Measurements from ENCODE around the gene SLC9A1. TPM values are rescaled to one million over a fixed set of nuclear protein-coding genes. Genes with fewer than 3 reads are reported as not detected.
"Not testable (repeated sequence)": the region's sequence is repeated elsewhere in the genome, so short reads cannot be mapped to it uniquely, and the experiment has no call there.

SLC9A1 gene
- total RNA-seq (ENCODE audit: insufficient read depth, low replicate concordance): 1.4 TPM

DNA sequence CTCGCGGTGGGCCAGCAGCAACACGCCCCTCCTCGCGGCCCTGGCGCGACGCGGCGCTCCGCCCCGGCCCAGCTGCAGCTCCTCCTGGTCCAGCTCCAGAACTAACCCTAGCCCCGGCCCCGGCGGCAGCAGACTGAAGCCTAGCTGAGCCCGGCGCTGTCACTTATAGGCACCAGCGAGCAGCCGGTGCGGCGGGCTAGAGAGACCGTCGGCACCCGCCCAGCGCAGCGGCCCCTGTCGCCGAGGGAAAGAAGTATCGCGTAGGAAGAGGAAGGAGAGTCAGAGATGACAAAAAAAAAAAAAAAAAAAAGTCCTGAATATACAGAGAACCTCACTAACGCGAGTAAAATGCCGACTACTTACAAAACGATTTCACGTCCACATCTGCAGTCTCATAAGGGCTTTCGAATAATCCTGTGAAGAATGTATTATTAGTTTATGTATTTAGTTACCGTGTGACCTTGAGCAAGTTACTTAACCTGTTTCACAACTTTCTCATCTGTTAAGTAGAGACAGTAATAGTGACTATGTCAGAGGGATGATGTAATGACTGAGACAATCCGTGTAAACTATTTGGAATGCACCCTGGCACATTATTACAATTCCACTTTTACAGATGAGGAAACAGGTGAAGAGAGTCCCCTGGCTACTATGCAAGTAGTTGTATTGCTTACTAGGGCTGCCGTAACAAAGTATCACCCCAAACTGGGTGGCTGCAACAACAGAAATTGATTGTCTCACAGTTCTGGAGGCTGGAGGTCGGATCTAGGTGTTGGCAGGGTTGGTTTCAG is at the start of gene SLC9A1:
TSS of gene SLC9A1 (minus strand) at position 135 of the 791 bp plus-strand sequence. CDS start 791 bp downstream, outside the sequence.
- peak; percentile 95 for DNase-seq (ENCODE audit: low spot score)

DNA sequence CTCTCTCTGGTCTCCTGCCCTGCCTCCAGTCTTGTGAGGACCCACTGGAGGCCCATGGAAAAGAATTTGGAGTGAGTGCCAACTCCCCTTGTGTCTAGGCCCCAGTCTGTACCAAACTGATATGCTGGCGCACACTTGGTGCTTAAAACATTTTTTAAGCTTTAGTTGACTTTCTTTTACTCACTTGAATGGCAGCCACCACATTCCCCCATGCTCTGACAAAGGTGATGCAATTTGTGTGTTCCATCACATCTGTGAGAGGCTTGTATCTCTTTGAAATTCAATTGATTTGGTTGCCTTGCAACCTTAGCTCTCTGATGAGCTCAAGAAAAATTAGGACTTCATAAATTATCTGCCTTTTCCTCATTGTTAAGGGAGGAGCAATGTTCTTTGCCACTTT is 49.0 kb upstream of the SLC9A1 start:
- peak; percentile 8 for DNase-seq (ENCODE audit: low spot score)

DNA sequence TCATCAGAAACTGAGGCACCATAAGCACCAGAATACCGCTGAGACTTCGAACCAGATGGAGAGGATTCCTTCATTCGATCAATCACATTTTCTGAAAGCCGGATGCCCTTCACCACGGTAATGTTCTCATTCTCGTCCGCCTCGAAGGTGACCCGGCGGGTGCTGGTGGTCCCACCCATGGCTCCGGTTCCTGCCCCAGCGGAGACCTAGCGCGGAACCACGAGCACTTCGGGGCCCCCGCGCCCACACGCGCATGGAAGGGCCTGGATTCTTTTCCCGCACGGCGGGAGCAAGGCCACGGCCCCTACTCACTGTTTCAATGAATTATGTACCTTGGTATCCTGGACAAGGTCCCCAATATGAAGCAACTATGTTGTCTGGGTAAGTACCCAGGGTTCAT is 46.4 kb upstream of the SLC9A1 start:
- DNase-seq (ENCODE audit: low spot score): no peak

DNA sequence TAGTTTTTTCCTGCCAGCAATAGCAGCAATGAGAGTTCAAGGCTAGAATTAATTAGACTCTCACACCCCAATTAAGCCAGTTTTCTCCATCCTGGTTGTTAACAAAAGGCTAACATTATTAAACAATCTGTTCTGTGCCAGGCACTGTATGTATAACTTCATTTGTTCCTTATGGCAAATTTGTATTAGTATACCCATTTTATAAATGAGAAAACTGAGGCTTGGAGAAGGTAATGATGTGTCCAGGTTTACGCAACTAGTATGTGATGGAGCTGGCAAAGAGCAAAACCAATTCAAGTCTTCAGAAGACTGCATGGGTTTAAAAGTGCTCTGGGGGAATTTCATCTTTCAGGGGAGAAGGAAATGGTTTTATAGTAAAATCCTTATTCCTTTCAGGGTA is 38.3 kb upstream of the SLC9A1 start:
- no peak for DNase-seq (ENCODE audit: low spot score)

DNA sequence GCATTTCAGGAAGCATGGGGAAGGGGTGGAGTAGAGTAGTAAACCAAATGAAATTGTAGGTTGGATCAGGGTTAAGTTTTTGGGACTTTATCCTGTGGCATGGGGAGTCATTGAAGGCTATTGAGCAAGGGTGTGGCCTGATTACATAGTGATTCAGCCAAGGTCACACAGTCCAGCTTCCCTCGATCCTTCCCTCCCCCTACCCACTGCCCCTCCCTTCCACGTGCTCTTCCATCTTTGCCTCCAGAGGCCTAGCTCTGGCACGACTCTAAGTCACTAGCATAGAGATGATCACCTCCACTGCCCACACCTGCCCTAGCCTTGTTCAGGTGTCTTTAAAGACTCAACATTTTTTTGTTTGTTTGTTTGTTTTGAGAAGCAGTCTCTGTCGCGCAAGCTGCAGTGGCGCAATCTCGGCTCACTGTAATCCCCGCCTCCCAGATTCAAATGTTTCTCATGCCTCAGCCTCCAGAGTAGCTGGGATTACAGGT is 37.2 kb upstream of the SLC9A1 start:
- no peak for DNase-seq (ENCODE audit: low spot score)

DNA sequence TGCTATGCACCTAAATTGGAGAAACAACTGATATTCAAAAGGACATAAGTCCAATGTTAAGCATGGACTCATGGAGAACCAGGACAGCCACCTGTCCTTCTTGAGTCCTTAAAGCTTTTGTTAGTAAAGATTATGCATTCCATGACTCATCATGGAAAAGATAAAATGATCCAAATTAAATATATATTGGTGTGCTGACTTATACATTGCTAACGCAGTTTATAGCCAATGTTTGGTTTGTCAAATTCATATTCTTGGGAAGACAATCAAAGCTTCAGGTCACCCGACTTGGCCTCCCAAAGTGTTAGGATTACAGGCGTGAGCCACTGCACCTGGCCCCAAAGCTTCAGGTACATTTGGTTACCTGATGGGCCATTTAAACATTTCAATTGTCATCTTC is 29.7 kb upstream of the SLC9A1 start:
- DNase-seq (ENCODE audit: low spot score): not testable (repeated sequence)

DNA sequence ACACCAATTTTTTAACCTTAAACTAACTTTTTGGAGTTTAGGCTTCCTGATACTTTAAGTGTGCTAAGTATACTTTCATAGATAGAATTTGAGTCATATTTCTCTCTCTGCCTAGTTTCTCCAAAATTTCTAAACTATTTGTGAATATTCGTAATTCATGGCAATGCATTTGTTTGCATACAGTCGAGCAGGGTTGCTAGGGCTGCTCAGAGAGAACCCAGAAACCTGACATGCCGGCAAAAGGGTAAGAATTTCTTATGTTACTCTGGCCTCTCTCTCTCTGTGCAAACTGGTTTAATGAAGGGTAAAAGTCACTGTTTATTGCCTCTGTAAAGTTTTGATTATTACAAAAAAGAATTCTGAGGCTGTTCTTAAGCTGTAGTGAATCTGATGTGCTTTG is 25.1 kb upstream of the SLC9A1 start:
- no peak for DNase-seq (ENCODE audit: low spot score)

DNA sequence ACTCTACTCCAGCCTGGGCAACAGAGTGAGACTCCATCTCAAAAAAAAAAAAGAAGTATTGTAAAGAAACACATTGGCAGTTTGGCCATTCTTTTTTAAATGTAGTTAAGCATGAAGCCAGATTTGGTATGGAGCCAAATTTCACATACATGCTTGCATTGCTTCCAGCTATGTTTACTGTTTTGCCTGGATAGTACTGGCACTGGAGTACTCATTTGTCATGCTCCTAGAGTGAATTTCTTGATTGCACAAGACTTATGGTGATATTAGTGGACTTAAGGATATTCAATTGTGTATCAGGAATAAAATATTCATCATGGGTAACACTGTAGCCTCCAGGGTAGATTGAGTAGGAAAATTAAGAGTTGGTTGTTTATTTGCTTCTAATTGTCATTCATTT is 24.5 kb upstream of the SLC9A1 start:
- no peak for DNase-seq (ENCODE audit: low spot score)

DNA sequence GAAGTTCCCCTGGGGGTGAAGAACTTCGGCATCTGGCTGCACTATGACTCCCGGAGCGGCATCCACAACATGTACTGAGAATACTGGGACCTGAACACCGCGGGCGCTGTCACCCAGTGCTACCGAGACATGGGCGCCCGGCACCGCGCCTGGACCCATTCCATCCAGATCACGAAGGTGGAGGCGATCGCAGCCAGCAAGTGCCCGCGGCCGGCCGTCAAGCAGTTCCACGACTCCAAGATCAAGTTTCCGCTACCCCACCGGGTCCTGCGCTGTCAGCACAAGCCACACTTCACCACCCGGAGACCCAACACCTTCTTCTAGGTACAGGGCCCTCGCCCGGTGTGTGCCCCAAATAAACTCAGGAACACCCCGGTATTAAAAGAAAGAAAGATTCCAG is 22.0 kb upstream of the SLC9A1 start:
- DNase-seq (ENCODE audit: low spot score): no peak

DNA sequence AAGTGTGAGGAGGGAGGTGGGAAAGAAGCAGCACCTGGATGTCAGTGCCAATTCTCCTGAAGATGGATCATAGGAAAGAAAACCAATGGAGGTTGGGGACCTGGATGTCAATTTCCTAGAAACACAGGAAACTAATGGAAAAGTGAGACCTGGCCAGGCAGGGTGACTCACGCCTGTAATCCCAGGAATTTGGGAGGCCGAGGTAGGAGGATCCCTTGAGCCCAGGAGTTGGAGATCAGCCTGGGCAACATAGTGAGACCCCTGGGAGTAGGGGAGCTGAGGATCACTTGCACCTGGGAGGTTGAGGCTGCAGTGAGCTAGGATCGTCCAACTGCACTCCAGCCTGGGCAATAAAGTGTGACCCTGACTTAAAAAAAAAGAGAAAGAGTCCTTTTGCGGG is 21.4 kb upstream of the SLC9A1 start:
- no peak for DNase-seq (ENCODE audit: low spot score)

DNA sequence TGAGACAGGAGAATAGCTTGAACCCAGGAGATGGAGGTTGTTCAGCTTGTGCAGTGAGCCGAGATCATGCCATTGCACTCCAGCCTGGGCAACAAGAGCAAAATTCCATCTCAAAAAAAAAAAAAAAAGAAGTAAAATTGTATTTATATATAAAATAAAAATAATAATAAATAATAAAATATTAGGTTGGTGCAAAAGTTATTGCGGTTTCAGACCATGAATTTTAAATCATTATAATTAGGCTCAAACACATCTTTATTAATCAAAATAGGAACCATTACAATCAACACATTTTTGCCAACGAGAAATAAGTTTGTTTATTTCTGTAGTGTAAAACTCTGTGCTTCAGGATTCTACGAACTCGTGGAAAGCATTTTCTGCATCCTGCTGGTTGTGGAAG is 18.1 kb upstream of the SLC9A1 start:
- DNase-seq (ENCODE audit: low spot score): not testable (repeated sequence)

DNA sequence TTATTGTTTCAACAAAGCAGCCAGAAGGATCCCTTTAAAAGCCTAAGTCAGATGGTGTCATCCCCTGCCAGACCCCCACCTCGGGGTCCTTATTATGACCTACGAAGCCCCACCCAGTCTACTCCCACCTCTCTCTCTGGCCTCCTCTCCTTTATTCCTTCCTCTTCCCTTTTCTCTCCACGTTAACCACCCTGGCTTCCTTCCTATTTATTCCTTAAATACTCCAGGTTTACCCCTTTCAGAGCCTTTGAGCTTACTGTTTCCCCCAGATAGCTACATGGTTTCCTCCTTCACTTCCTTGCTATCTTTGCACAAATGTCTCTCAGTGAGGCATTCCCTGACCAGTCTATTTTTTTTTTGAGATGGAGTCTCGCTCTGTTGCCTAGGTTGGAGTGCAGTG is 12.0 kb upstream of the SLC9A1 start:
- DNase-seq (ENCODE audit: low spot score): no peak

DNA sequence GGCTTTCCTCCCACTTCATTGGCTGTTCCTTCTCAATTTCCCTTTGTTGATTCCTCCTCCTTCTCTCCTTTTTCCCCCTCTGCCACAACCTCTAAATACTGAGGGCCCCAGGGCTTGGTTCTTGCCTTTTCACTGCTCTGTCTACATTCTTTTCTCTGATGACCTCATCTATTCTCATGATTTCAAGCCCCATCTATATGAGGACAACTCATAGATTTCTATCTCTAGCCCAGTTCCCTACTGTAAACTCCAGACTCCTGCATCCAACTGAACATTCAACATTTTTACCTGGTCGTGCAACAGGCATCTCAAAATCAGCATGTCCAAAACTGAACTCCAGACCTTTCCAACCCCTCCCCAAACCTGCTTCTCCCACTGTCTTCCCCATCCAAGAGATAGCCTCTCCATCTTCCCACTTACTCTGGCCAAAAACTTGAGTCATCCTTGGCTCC is 11.5 kb upstream of the SLC9A1 start:
- peak; percentile 44 for DNase-seq (ENCODE audit: low spot score)

DNA sequence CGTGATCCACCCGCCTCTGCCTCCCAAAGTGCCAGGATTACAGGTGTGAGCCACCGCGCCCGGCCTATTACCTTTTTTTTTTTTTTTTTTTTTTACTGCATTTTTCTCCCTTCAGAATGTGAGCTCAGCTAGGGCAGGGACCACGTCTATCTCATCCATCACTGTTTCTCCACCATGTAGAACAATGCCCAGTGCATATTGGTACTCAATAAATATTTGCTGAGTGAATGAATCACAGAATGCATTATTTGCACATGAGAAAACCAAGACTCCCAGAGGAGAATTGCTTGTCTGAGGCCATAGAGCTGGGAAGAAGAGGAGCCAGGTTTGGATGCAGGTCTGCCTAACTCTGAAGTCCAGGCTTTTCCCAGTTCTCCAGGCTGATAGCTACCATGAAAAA is 8.2 kb upstream of the SLC9A1 start:
- DNase-seq (ENCODE audit: low spot score): no peak

DNA sequence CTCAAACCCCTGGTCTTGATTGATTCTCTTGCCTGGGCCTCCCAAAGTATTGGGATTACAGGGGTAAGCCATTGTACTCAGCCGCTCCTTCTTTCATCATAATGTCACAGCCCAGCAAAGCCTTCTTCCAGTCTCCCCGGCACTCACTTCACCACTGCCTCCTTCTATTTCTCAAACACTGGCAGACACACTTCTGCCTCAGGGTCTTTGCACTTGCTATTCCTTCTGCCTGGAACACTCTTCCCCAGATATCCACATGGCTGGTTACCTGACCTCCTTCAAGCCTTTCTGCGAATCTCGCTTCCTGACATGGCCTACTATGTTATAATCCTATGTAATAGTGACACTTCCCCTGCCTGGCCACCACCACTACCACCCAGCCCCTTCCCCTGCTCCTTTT is 7.2 kb upstream of the SLC9A1 start:
- no peak for DNase-seq (ENCODE audit: low spot score)

DNA sequence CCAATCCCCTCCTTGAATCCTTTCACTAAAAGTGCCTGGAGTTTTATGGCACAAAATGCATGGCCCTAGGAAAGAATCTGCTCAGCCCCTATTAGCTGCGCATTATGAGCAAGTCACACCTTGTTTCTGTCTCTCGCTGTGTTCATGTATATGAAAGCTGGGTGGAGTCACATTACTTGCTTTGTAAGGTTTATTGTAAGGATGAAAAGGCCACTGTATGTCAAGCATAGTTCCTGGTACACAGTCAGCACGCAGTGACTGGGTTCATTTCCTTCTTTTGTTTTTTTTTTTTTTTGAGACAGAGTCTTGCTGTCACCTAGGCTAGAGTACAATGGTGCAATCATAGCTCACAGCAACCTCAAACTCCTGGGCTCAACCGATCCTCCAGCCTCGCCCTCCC is 6.7 kb upstream of the SLC9A1 start:
- peak; percentile 52 for DNase-seq (ENCODE audit: low spot score)

DNA sequence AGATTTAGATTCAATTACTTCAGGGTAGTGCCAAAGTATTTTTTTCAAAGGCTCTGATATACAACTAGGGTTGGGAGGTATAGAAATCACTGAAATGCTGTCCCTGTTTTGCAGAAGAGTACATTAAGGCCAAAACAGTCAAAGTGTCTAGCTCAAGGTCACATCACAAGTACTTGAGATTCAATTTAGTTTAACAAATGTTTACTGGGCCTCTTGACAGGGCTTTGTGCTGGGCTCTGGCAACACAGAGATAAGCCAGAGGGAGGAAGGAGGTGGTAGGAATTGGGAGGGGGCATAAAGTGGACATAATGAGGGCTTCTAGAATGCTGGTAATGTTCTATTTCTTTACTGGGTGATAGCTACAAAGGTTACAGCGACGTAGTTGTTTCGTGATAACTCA is 2.3 kb upstream of the SLC9A1 start:
- DNase-seq (ENCODE audit: low spot score): no peak

DNA sequence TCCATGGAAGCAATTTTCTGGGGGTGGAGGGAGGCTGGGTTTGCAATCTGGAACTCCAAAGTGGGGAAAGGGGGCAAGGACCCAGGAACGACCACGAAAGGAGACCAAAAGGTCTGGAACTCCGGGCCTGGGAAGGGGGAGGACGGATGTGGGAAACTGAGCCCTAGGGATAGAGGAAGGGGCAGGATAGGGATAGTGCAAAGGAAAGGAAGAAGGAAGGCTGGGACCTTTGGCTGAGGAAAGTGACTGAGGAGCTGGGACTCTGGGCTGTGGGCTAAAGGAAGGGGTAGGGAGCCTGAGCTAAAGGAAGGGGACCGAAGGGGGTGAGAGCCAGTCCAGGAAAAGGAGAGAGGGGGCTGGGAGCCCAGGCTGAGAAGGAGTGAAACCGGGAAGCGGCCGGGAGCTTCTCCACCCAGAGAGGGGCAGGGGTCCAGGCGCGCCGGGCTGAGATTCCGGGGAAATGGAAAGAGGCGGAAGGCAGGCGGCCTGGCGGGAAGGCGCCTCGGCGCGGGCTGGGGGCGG is 395 bp downstream of the SLC9A1 start:
- DNase-seq (ENCODE audit: low spot score): no peak

DNA sequence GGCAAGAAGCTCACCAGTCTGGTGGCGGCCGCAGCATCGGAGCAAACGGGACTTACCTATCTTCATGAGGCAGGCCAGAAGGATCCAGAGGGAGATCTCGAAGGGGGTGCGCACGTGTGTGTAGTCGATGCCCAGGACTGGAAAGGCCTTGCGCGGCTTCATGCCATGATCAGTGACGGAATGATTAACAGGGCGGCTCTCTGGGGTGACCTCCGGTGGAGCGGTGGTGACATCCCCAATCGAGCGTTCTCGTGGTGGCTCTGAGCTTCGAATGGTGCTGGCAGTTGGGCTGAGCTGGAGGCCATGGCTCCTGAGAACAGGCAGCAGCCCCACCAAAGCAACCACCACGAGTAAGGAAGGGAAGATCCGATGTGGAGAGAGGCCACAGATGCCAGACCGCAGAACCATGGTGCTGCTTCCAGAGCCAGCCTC is 982 bp downstream of the SLC9A1 start:
- no peak for DNase-seq (ENCODE audit: low spot score)

DNA sequence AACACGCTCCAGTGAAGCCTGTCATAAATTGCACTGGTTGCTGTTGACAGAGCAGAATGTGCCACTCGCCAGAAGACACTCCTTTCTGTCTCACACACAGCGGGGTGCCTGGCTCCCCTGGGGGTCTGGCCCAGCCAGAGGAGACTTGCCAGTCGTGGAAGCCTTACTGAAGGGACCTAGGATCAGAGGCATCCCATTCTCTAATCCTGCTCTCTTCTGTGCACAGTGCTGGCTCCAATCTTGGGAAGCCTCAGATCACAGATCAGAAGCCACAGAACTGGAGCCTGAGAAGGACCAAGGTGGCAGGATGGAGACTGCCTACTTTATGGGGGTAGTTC is 1.4 kb downstream of the SLC9A1 start:
- no peak for DNase-seq (ENCODE audit: low spot score)

DNA sequence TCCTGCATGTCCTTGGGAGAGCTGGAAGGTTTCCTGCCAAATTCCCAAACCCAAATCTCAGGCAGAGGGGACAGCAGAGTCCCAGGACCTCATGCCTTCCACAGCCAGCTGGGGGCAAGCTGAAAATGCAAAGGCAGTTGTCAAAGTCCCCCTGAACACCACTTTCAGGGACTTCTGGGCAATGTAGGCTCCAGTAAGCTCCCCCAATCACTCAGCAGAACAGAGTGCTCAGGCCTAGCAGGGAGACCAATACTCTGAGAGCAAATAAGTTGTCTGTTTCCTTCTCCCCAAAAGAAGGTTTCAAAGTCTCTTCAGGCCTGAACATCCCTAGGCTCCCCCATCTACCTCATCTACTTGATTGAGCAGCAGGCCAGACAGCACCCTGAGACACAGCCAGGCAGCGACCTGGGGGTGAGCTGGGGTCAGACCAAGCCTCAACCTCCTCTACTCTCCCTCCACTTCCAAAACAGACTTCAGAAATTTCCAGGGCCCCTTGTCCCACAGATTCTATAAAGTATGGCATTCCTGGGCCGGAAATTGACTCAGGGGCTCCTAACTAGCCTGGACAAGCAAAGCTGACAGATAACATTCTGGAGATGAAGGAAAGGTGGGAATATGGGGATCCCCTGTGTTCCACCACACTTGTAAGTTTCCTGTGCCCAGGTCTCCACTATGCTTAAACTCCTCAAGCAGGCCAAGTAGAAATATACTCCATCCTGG is 1.9 kb downstream of the SLC9A1 start:
- DNase-seq (ENCODE audit: low spot score): no peak

DNA sequence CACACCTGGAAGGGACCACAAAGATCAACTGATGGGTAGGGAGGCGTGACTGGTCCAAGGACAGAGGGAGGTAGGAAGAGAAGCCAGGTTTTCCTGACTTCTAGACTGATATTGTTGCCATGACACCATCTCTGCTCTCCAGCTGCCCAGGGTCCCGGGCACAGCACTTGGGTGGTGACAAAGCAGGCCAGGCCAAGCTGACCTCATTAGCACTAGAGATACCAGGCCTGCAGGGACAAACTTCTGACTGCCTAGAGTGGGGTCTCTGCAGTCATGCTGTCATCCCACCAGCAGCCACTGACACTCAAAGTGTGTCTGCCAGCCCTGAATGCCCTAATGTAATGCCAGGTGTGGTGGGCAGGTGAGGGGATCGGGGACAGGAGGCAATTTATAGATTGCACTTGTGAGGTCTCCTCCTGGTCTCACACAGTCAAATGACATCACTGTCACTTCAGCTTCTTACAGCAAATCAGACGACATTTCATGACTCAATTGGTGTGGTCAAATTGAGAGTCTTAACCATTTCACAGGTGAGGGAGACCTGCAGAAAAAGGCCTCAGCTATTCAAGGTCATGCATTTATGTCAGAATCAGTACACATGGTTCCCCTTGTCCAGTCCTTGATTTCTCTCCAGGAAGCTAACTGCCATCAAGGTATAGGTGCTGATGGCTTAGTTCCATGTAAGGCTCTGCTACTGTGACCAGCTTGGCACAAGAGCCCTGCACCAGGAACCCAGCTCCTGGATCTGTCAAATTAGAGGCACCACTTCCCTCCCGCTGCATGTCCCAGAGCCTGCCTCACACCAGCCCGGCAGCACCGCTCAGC is 2.7 kb downstream of the SLC9A1 start:
- no peak for DNase-seq (ENCODE audit: low spot score)

Data from umbilical cord (tissue), 2 donors.